Activated naive CD8-positive, alpha-beta T cell treated with anti-CD3 and anti-CD28 coated beads, Interleukin-2, amount 50 U/mL, for 24 hours (primary cell): ENCODE measurements around the gene TMEM222.
A peak's percentile ranks its signal among the peaks of the same experiment; 100 is the strongest.

ENCODE experiments used
- ATAC-seq: fragments of 150-1000 bp; cut with Tn5 transposase; one replicate; pipeline ENCODE4 v1.10.0; 2021
- DNase-seq: peaks from one replicate; pipeline ENCODE4 v3.0.0; 2021
- H3K27ac Mint-ChIP-seq: one replicate; pipeline ENCODE4 v1.8.0; 2021; ENCODE audit warnings: mild to moderate bottlenecking, mixed read lengths
- H3K27me3 Mint-ChIP-seq: one replicate; pipeline ENCODE4 v1.8.0; 2021; ENCODE audit warnings: mixed read lengths
- H3K36me3 Mint-ChIP-seq: one replicate; pipeline ENCODE4 v1.8.0; 2021; ENCODE audit warnings: low read depth, mixed read lengths
- H3K4me1 Mint-ChIP-seq: one replicate; pipeline ENCODE4 v1.8.0; 2021; ENCODE audit warnings: mixed read lengths
- H3K4me3 Mint-ChIP-seq: one replicate; pipeline ENCODE4 v1.8.0; 2021; ENCODE audit warnings: mild to moderate bottlenecking, moderate library complexity, mixed read lengths
- H3K9me3 Mint-ChIP-seq: one replicate; pipeline ENCODE4 v1.8.0; 2021; ENCODE audit warnings: mixed read lengths

TMEM222 gene

DNA sequence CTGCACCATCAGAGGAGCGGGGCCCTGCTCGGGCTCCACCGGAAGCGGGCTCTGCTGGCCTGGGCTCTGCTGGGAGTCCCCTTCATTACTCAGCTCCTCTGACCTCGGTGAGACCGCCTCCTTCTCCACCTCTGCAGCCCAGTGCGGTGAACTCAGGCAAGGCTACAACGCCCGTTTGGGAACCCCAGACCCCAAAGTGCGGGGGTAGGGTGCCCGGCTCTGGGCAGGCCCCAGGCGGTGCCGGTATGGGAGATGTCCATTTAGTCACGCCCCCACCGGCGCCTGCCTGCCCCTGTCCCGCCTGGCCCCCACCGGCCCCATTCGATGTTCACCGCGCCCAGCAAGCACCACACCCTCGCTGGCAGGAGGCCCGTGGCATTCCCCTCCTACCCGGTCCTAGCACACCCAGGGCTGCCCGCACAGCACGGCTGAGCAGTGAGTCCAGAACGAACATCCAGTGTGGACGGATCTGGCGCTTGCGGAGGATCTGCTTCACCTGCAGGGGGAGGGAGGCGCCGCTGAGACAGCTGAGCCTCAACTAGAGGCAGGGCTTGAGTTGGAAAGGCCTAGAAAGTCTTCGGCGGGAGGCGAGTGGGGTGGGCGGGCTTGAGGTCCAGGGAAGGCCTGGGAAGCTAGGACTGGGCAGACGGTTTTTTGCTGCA lies 34.8 kb downstream of the TMEM222 start:
- peak overlapping the region; percentile 73 for H3K27ac Mint-ChIP-seq
- peaks cover 6% of the 10 kb centered on the region for H3K27me3 Mint-ChIP-seq
- ATAC-seq (peak; percentile 75), DNase-seq (peak; percentile 61)
- peak overlapping the region; percentile 67 for H3K4me3 Mint-ChIP-seq
- peaks cover 46% of the 10 kb centered on the region for H3K4me1 Mint-ChIP-seq
- H3K36me3 Mint-ChIP-seq = no peaks in the 10 kb centered on the region
- no peaks in the 10 kb centered on the region for H3K9me3 Mint-ChIP-seq

DNA sequence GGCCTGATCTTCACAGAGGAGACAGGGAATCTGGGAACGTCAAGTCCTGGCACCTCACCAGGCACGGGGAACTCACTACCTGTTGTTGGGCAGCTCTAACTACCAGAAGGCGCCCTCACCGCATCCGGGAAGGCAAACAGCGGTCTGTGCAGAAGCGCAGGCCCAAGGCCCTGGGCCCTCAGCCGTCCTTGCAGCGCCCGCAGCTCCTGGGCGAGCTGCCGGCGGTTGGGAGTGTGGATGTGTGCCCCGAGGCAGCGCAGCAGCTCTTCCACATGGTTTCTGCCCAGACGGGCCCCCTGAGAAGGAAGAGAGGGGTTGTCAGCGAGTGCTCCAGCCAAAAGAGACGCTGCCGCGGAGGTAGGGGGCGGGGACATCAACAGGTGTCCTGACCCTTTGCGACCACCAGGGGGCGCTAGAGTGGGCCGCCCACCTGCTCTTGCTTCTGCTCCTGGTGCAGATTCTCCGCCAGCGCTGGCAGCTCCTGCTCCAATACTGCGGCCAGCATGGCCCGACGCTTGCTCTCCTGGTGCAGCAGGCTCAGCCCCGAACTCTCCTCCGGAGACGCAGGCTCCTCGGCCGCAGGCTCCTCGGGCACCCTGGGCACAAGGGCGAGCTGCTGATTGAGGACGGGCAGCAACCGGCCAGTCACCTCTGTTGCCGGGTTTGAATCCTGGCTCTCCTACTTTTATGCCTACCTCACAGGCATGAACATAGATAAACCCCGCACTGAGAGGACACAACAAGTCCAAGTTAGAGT lies 35.5 kb downstream of the TMEM222 start:
- Mint-ChIP-seq H3K4me3 (peak overlapping the region; percentile 67), H3K4me1 (peaks cover 46% of the 10 kb centered on the region), H3K27ac (peak overlapping the region; percentile 73), H3K36me3 (no peaks in the 10 kb centered on the region), H3K27me3 (peaks cover 6% of the 10 kb centered on the region), H3K9me3 (no peaks in the 10 kb centered on the region)
- DNase-seq (peak; percentile 85), ATAC-seq (peak; percentile 48)

DNA sequence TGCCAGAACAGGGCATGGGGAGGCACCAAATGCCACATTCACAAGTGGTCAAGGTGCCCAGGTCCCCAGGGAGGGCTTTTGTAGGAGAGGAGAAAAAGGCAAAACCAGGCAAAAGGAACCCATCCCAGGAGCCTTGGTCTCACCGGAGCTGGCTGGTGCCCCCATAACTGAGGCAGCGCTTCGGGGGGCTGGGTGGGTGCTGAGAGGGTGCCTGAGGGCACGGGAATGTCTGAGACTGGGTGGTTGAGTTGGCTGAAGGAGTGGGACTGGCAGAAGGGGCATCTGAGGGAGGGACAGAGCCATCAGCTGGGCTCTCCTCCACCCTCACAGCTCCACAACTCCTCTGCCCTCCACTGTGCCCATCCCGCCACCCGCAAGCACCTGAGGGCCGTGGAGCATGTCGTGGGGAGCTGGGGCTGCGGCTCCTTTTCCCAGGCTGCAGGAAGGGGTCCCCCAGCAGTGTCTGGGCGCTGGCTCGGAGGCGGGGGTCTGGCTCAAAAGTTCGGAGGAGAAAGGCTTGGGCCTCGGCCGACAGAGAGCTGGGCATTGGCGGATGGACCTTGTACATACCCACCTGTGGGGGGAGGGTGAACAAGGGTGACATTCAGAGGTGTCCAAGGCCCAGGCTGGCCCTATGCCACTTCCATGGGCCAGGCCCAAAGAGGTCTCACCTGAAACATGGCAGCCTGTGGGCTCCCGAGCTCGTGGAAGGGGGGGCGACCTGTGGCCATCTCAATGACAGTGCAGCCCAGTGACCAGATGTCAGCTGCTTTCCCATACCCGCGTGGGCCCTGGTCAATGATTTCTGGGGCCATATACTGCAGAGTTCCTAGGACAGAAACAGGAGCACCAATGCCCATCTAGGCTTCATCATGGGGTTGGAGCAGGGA lies 36.3 kb downstream of the TMEM222 start:
- DNase-seq = no peak
- Mint-ChIP-seq H3K9me3 (no peaks in the 10 kb centered on the region), H3K4me1 (peaks cover 46% of the 10 kb centered on the region), H3K36me3 (no peaks in the 10 kb centered on the region), H3K27me3 (peaks cover 6% of the 10 kb centered on the region), H3K27ac (no peak overlapping the region), H3K4me3 (peak overlapping the region; percentile 67)
- no peak for ATAC-seq

DNA sequence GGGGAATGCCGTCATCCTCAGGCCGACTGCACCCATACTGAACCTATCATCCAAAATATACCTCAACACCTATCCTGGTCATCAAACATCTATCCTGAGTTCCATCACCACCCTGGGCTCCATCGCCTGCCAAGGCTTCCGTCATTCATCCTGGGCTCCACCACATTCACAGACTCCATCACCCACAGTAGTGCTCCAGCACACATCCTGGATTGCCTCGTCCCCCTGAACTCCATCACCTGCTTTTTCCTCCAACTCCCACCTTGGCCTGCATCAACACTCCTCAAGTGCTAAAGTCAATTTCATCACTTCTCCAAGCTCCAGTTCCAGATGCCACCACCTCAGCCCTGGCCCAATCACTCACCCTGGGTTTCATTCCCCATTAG lies 37.0 kb downstream of the TMEM222 start:
- H3K4me1 Mint-ChIP-seq = peaks cover 46% of the 10 kb centered on the region
- no peaks in the 10 kb centered on the region for H3K9me3 Mint-ChIP-seq
- H3K27ac Mint-ChIP-seq = no peak overlapping the region
- H3K36me3 Mint-ChIP-seq = no peaks in the 10 kb centered on the region
- DNase-seq (no peak), ATAC-seq (no peak)
- H3K4me3 Mint-ChIP-seq = no peak overlapping the region
- H3K27me3 Mint-ChIP-seq = peaks cover 6% of the 10 kb centered on the region

DNA sequence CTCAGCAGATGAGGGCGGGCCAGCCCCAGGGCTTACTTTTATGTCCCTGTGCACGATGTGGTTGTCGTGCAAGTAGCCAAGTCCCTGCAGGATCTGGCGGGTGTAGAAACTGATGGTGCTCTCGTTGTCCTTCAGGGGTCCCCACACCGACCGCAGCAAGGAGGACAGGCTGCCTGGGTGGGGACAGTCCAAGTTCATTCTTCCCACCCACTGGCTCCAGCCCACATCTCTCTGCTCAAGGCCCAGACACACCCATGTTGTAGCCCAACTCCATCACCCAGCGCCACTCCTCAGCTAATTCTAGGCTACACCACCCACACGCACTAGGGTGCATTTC lies 37.8 kb downstream of the TMEM222 start:
- Mint-ChIP-seq H3K27ac (no peak overlapping the region), H3K4me1 (peaks cover 53% of the 10 kb centered on the region), H3K4me3 (peak overlapping the region; percentile 68), H3K27me3 (peaks cover 6% of the 10 kb centered on the region), H3K9me3 (no peaks in the 10 kb centered on the region), H3K36me3 (no peaks in the 10 kb centered on the region)
- no peak for DNase-seq
- ATAC-seq = no peak

DNA sequence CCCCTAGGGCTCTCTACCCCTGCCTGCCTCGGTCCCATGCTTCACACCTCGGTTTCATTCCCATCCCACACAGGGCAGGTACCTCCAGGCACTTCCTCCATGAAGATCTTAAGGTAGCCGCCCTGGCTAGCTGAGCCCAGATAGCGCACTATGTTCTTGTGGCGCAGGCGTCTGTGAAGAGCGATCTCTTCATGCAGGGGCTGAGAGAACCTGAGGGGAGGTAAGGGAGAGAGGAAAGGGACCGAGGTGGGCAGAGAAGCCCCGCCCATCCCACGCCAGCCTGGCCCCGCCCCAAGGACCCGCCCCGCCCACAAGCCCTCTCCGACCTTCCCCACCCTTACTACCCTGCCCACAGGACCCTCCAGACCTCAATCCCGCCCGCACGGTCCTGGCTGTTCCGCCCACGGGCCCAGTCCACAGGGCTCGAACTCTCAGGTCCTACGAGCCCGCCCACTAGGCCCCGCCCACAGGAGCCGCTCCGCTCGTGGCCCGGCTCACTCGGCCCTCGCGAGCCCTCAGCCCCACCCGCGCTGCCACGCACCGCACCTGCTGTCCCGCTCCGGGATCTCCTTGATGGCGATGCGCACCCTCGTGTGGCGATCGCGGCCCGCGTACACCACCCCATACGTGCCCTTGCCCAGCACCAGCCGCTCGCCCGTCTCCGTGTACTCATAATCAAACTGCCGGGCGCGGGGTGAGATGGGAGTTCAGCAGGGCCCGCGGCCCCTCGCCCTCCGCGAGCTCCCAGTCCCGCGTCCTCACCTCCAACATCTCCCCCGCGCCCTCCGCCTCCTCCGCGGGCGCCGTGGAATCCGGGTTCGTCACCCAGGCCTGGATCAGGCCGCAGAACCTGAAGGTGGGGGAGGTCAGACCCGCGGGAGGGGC lies 38.4 kb downstream of the TMEM222 start:
- H3K36me3 Mint-ChIP-seq = no peaks in the 10 kb centered on the region
- peak overlapping the region; percentile 68 for H3K4me3 Mint-ChIP-seq
- peaks cover 56% of the 10 kb centered on the region for H3K4me1 Mint-ChIP-seq
- no peak for ATAC-seq
- peak; percentile 35 for DNase-seq
- peaks cover 6% of the 10 kb centered on the region for H3K27me3 Mint-ChIP-seq
- H3K9me3 Mint-ChIP-seq = no peaks in the 10 kb centered on the region
- no peak overlapping the region for H3K27ac Mint-ChIP-seq

DNA sequence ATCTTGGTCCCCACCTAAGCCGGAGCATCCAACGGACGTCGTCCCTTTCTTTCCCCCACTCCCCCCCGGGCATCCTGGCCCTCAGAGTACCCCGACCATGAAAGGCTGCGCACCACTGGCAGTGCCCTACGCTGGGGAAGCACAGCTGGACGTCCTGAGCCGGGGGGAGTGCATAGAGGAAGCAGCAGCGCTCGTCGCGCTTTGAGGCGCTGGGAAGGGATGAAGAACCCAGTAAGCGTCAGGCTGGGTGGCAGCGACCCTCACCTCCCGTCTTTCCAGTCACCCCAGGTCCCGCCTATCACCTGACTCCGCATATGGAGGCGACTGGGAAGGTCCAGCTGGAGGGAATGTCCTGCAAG lies 39.1 kb downstream of the TMEM222 start:
- Mint-ChIP-seq H3K27ac (no peak overlapping the region), H3K4me1 (peaks cover 54% of the 10 kb centered on the region), H3K36me3 (no peaks in the 10 kb centered on the region), H3K27me3 (peaks cover 6% of the 10 kb centered on the region), H3K4me3 (no peak overlapping the region), H3K9me3 (no peaks in the 10 kb centered on the region)
- DNase-seq (no peak), ATAC-seq (no peak)

DNA sequence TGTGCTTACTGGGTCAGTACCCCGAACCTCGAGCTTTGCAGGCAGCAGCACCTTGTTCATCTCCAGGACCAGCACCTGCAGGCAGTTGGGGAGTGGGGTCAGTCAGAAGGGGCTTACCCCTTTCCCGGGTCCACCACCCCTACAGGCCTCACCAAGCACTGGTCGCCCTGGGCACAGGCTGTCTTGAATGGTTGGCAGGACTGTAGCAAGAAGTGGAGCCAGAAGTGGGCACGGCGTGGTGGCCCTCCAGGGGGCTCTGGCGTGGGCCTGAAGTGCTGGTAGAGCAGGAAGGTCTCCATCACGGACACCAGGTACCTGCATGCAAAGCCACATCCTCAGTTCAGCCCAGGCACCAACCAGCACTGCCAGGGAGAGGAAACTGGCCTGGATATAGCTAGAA lies 39.6 kb downstream of the TMEM222 start:
- DNase-seq (no peak), ATAC-seq (no peak)
- no peak overlapping the region for H3K27ac Mint-ChIP-seq
- no peak overlapping the region for H3K4me3 Mint-ChIP-seq
- H3K4me1 Mint-ChIP-seq = peaks cover 49% of the 10 kb centered on the region
- H3K36me3 Mint-ChIP-seq = no peaks in the 10 kb centered on the region
- H3K27me3 Mint-ChIP-seq = peaks cover 6% of the 10 kb centered on the region
- H3K9me3 Mint-ChIP-seq = no peaks in the 10 kb centered on the region

DNA sequence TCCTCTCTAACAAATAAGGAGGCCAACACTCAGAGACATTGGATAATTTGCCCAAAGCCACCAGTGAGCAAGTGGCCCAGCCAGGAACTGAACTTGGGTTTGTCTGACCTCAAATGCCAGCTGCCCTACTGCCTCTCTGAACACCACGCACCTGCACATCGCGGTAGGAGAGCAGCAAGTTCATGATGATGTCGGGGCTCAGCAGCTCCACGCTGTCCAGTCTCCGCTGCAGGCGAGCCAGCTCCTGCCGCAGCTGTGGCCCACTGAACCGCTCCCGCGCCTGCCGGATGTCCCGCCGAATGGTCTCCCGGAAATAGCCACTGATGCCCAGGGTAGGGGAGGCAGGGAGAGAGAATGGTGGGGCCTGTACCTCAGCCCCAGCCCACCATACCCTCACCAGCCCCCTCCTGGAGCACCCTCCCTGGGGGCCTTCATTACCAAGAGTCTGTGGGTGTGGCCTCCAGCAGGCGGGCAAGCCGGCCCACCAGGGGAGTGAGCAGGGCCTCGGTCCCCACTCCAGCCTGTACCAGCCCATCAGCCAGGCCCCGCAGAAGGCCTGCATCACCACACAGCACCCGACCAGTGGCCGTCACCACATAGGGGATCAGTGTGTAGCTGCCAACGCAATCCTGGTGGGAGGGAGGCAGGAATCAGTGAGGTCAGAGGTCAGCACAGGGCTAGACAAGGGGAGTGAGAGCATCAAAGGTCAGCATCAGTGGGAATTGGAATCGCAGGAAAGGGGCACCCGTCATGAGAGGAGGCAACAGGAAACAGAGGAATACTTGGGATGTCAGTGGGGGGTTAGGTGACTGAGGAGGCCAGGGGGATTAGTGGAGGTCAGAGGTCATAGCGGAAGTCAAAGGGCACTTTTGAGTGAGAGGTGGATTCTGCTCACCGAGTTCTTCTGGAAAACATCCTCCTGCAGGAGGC lies 42.1 kb downstream of the TMEM222 start:
- Mint-ChIP-seq H3K9me3 (no peaks in the 10 kb centered on the region), H3K27me3 (peaks cover 3% of the 10 kb centered on the region), H3K27ac (no peak overlapping the region), H3K36me3 (no peaks in the 10 kb centered on the region), H3K4me3 (no peak overlapping the region), H3K4me1 (peaks cover 35% of the 10 kb centered on the region)
- no peak for DNase-seq
- ATAC-seq = no peak

DNA sequence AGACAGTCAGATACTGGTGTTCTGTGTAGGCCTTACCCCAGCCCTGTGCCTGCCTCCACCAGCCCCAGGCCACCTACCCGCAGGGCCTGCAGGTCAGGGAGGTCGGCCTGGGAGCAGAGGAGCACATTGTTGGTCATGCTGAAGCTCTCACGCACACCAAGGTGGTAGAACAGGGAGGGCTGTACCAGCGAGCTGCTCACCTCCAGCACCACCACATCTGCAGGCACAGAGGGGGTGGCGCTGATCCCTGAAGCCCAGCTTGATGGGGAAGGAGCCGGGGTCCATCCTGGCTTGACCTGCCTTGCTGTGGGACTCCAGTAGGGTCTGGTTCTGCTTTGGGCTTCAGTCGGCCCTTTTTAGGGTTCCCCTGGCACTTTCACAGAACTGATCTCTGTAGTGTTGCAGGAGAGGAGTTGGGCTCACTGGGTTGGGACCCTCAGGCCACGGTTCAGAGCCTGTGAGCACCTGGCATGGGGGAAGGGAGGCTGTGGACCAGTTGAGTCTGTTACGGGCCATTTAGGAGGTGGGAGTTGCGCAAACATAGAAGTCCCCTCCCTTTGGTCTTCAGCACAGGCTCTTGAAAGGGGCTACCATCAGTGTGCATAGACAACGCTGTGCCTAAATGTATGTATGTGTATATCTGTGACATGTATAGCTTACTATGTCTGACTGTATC lies 42.9 kb downstream of the TMEM222 start:
- Mint-ChIP-seq H3K36me3 (no peaks in the 10 kb centered on the region), H3K4me3 (peak overlapping the region; percentile 81), H3K27me3 (peaks cover 2% of the 10 kb centered on the region), H3K27ac (no peak overlapping the region), H3K4me1 (peaks cover 32% of the 10 kb centered on the region), H3K9me3 (no peaks in the 10 kb centered on the region)
- DNase-seq (no peak), ATAC-seq (no peak)

DNA sequence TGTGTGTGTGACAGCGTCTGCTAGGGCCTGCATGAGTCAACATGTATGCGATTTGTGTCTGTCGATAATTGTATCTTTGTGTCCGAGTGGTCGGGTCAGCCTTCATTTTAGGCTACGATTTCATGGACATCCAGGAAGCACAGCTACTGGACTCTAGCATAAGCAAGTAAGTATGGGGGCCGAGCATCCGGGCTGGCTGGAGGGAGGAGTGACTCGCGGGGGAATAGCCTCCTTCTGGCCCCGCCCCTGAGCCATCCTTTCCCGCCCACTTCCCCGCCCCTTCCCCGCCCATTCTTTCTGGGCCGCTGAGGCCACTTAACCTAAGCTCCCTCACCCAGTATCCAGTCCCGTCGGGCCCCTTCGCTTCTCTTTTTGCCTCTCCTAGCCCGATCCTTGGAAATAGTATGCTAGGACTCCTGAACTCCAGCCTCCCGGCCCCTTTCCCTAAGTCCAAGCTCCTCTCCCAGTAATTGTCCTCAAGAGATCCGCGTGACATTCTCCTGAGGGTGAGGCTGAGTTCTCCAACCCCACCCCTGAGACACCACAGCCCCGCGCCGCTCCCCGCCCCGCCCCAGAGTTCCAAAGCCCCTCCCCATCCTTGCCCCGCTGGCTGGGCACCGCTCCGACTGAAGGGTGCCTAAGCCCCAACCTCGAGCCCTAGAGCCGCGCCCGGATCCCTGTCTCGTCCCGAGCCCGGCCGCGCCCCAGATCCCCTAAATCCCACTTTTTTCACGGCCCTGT lies 43.6 kb downstream of the TMEM222 start:
- DNase-seq = peak; percentile 83
- peak; percentile 58 for ATAC-seq
- no peaks in the 10 kb centered on the region for H3K36me3 Mint-ChIP-seq
- H3K27ac Mint-ChIP-seq = peak overlapping the region; percentile 55
- no peaks in the 10 kb centered on the region for H3K9me3 Mint-ChIP-seq
- peak overlapping the region; percentile 81 for H3K4me3 Mint-ChIP-seq
- peaks cover 29% of the 10 kb centered on the region for H3K4me1 Mint-ChIP-seq
- H3K27me3 Mint-ChIP-seq = no peaks in the 10 kb centered on the region

DNA sequence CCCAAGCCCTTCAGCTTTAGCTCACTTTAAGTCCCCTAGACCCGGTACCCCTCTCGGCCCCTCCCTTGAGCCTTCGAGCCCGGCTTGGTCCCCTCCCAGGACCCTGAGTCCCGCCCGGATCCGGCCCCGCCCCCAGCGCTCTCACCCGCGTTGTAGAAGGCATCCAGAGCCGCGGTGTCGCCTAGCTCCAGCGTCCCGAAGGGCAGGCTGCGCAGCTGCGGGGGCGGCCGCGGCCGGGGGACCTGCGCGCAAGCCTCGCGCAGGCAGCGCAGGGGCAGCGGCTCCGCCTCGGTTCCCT lies 44.1 kb downstream of the TMEM222 start:
- Mint-ChIP-seq H3K4me1 (peaks cover 29% of the 10 kb centered on the region), H3K27ac (peak overlapping the region; percentile 55), H3K36me3 (no peaks in the 10 kb centered on the region), H3K4me3 (peak overlapping the region; percentile 81), H3K27me3 (no peaks in the 10 kb centered on the region), H3K9me3 (no peaks in the 10 kb centered on the region)
- ATAC-seq (peak; percentile 74), DNase-seq (peak; percentile 86)
